ENCODE results near the gene GPR50. TPM values are rescaled to one million over a fixed set of nuclear protein-coding genes. Genes with fewer than 3 reads are reported as not detected.

Gene GPR50
- total and polyA plus RNA-seq, 2 of the 4 experiments (the other 2 are of a cell fraction) = not detected

Small RNA genes lying within 50 kb of the gene (microRNA-seq; reads per million reads assigned to microRNA genes)
- 0 reads per million in 2 experiments for gene MIR4330 (ENCODE audit: insufficient read depth in 1 of 2, insufficient read length in 1 of 2, unreplicated experiment in 1 of 2)

Small RNA genes lying within 50 kb of the gene (small RNA-seq; reads per million reads assigned to genes)
- 0 reads per million in 5 experiments for gene MIR4330

Other genes with a start within 250 kb of the GPR50 start
- 14.7 and 23.3 TPM in 2 replicates for gene HMGB3, start 193.2 kb upstream of the GPR50 start, total RNA-seq (2012; rRNA removed)
- 15.7 and 21.3 TPM in 2 replicates for gene HMGB3, start 193.2 kb upstream of the GPR50 start, polyA plus RNA-seq (2012; rRNA removed)
- 28.5 and 49.4 TPM in 2 replicates for gene VMA21, start 220.6 kb downstream of the GPR50 start, total RNA-seq (2012; rRNA removed)
- gene VMA21, start 220.6 kb downstream of the GPR50 start, polyA plus RNA-seq (2012; rRNA removed) = 10.1 and 12.3 TPM in 2 replicates

Data from IMR-90 (cell line).